Measurements from ENCODE around the gene CD8B2. TPM values are rescaled to one million over a fixed set of nuclear protein-coding genes. Genes with fewer than 3 reads are reported as not detected.

The CD8B2 gene
- total RNA-seq, 1 experiment from 2014 or later, result not detected

- Histone ChIP-seq H3K23me2 (ENCODE audit: insufficient read length, low read depth, low read length, poor library complexity, severe bottlenecking) (no peaks in the 10 kb centered on the region), H2BK20ac (ENCODE audit: low read depth, low read length, poor library complexity, severe bottlenecking) (no peak overlapping the region), H2BK5ac (ENCODE audit: insufficient read length, low read length) (no peak overlapping the region), H3K4ac (ENCODE audit: low read depth, low read length) (no peak overlapping the region), H4K5ac (ENCODE audit: insufficient read length, low read depth, low read length) (no peak overlapping the region), H3K9ac (ENCODE audit: extremely low read depth, insufficient read length, low read length) (no peak overlapping the region), H3K9me3 (ENCODE audit: control insufficient read depth, low read depth, low read length) (no peaks in the 10 kb centered on the region), H3K27ac (ENCODE audit: insufficient read length, low read depth, low read length) (no peak overlapping the region), H3T11ph (ENCODE audit: low read length) (no peak overlapping the region), H4K91ac (ENCODE audit: insufficient read length, low read depth, low read length) (no peak overlapping the region), H3K56ac (ENCODE audit: insufficient read length, low read depth, low read length) (no peak overlapping the region), H3K79me1 (ENCODE audit: insufficient read depth, low read depth, low read length, poor library complexity, severe bottlenecking) (no peaks in the 10 kb centered on the region), H2BK15ac (ENCODE audit: low read depth, low read length) (no peak overlapping the region), H3K27me3 (ENCODE audit: insufficient read depth, low read length) (no peaks in the 10 kb centered on the region), H2BK120ac (ENCODE audit: low read depth, low read length, poor library complexity, severe bottlenecking) (no peak overlapping the region), H3K14ac (ENCODE audit: insufficient read depth, low read length) (no peak overlapping the region), H4K8ac (replicated peaks; ENCODE audit: insufficient read length, low read depth, low read length) (no peak overlapping the region), H2AK5ac (ENCODE audit: insufficient read length, low read length) (no peak overlapping the region), H2BK12ac (ENCODE audit: insufficient read length, low read depth, low read length) (no peak overlapping the region), H2AFZ (ENCODE audit: low read length) (peak overlapping the region; percentile 2), H3K4me2 (ENCODE audit: insufficient read depth, insufficient read length, low read length) (peak overlapping the region; percentile 4), H3K18ac (ENCODE audit: insufficient read length, low read depth, low read length) (no peak overlapping the region), H3K4me1 (ENCODE audit: insufficient read depth, low read length) (no peaks in the 10 kb centered on the region), H3K23ac (ENCODE audit: insufficient read length, low read depth, low read length) (no peak overlapping the region), H4K20me1 (ENCODE audit: control insufficient read depth, insufficient read depth, insufficient read length) (no peaks in the 10 kb centered on the region), H3K79me2 (ENCODE audit: insufficient read depth, low read length) (no peaks in the 10 kb centered on the region)
- no peaks in the 10 kb centered on the region for H3K4me1 Mint-ChIP-seq
- H3K27ac Mint-ChIP-seq, result peak overlapping the region in 2 of 3 experiments; percentile 70 to 84; a peak in 2 of 7 replicates
- peak; percentile 73 for DNase-seq
- no peaks in the 10 kb centered on the region for H3K9me3 Mint-ChIP-seq
- WGBS (ENCODE audit: extremely low coverage, insufficient read length, low lambda C conversion rate), result no CpG with 5 or more reads among the region's 24 CpGs
- no peaks in the 10 kb centered on the region for H3K36me3 Mint-ChIP-seq (ENCODE audit: insufficient read depth in 1 of 3, low read depth in 3 of 3)
- H3K27me3 Mint-ChIP-seq (ENCODE audit: low read depth), result peaks cover 13% of the 10 kb centered on the region
- TF ChIP-seq, protein P1, sequence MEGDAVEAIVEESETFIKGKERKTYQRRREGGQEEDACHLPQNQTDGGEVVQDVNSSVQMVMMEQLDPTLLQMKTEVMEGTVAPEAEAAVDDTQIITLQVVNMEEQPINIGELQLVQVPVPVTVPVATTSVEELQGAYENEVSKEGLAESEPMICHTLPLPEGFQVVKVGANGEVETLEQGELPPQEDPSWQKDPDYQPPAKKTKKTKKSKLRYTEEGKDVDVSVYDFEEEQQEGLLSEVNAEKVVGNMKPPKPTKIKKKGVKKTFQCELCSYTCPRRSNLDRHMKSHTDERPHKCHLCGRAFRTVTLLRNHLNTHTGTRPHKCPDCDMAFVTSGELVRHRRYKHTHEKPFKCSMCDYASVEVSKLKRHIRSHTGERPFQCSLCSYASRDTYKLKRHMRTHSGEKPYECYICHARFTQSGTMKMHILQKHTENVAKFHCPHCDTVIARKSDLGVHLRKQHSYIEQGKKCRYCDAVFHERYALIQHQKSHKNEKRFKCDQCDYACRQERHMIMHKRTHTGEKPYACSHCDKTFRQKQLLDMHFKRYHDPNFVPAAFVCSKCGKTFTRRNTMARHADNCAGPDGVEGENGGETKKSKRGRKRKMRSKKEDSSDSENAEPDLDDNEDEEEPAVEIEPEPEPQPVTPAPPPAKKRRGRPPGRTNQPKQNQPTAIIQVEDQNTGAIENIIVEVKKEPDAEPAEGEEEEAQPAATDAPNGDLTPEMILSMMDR (conservative IDR thresholded peaks at IDR 0.05), result peak; percentile 95
- H3K4me3 Mint-ChIP-seq, result peak overlapping the region; percentile 63 to 73
Measured at GRCh38 chr2:106542746-106543359, 55.7 kb downstream of the CD8B2 start.
